ENCODE measurements around the gene EPS8L1.

Gene EPS8L1

GRCh38 chr19:55085923-55086715 lies 10.4 kb downstream of the EPS8L1 start:
- H3K4me3 ChIP-seq (ENCODE audit: low read depth, low read length, poor library complexity, severe bottlenecking): no peak overlapping the region
- H3K9me3 ChIP-seq (ENCODE audit: low read length): peaks cover 4% of the 10 kb centered on the region; the same call in 1 of the 2 replicates
- H2AFZ ChIP-seq (ENCODE audit: low read length): no peak overlapping the region
- no peaks in the 10 kb centered on the region for H3F3A ChIP-seq (ENCODE audit: insufficient read depth, low read length)
- no peaks in the 10 kb centered on the region for H3K4me1 ChIP-seq (ENCODE audit: insufficient read depth, low read length, severe bottlenecking)
- H3K4me2 ChIP-seq (ENCODE audit: low read length): no peak overlapping the region
- no peaks in the 10 kb centered on the region for H3K79me2 ChIP-seq (ENCODE audit: insufficient read depth, low read length)
- no peaks in the 10 kb centered on the region for H3K9me2 ChIP-seq (ENCODE audit: low read depth, low read length)
- no peaks in the 10 kb centered on the region for H3K27me3 ChIP-seq (ENCODE audit: insufficient read depth, low read length)
- TF ChIP-seq EZH2 (IDR thresholded peaks at IDR 0.05; ENCODE audit: borderline replicate concordance, low read length) (no peak), CTCF (IDR thresholded peaks at IDR 0.05; ENCODE audit: low read length) (no peak)
- peaks cover 6% of the 10 kb centered on the region; the same call in 1 of the 2 replicates for H3K36me3 ChIP-seq (ENCODE audit: insufficient read depth, low read length)
- no peak overlapping the region for H3K27ac ChIP-seq (ENCODE audit: low read depth, low read length, poor library complexity, severe bottlenecking)
- H3K9ac ChIP-seq (ENCODE audit: low read length): no peak overlapping the region
- no peaks in the 10 kb centered on the region for H4K20me1 ChIP-seq (ENCODE audit: insufficient read depth, low read length)

GRCh38 chr19:55086730-55087541 lies 11.3 kb downstream of the EPS8L1 start:
- no peaks in the 10 kb centered on the region for H3K79me2 ChIP-seq (ENCODE audit: insufficient read depth, low read length)
- no peaks in the 10 kb centered on the region for H3K9me2 ChIP-seq (ENCODE audit: low read depth, low read length)
- peaks cover 11% of the 10 kb centered on the region; the same call in 1 of the 2 replicates for H3K36me3 ChIP-seq (ENCODE audit: insufficient read depth, low read length)
- no peak overlapping the region for H3K9ac ChIP-seq (ENCODE audit: low read length)
- H3K4me2 ChIP-seq (ENCODE audit: low read length): no peak overlapping the region
- H4K20me1 ChIP-seq (ENCODE audit: insufficient read depth, low read length): no peaks in the 10 kb centered on the region
- H3K9me3 ChIP-seq (ENCODE audit: low read length): peaks cover 4% of the 10 kb centered on the region; the same call in 1 of the 2 replicates
- no peak overlapping the region for H3K4me3 ChIP-seq (ENCODE audit: low read depth, low read length, poor library complexity, severe bottlenecking)
- TF ChIP-seq CTCF (IDR thresholded peaks at IDR 0.05; ENCODE audit: low read length) (no peak), EZH2 (IDR thresholded peaks at IDR 0.05; ENCODE audit: borderline replicate concordance, low read length) (no peak)
- no peaks in the 10 kb centered on the region for H3F3A ChIP-seq (ENCODE audit: insufficient read depth, low read length)
- no peaks in the 10 kb centered on the region for H3K27me3 ChIP-seq (ENCODE audit: insufficient read depth, low read length)
- H3K27ac ChIP-seq (ENCODE audit: low read depth, low read length, poor library complexity, severe bottlenecking): no peak overlapping the region
- no peaks in the 10 kb centered on the region for H3K4me1 ChIP-seq (ENCODE audit: insufficient read depth, low read length, severe bottlenecking)
- H2AFZ ChIP-seq (ENCODE audit: low read length): no peak overlapping the region

- TF ChIP-seq EZH2 (IDR thresholded peaks at IDR 0.05; ENCODE audit: borderline replicate concordance, low read length) (no peak), CTCF (IDR thresholded peaks at IDR 0.05; ENCODE audit: low read length) (no peak)
- Histone ChIP-seq H3K9me3 (ENCODE audit: low read length) (no peaks in the 10 kb centered on the region), H3K79me2 (ENCODE audit: insufficient read depth, low read length) (no peaks in the 10 kb centered on the region), H3K9ac (ENCODE audit: low read length) (no peak overlapping the region), H3K9me2 (ENCODE audit: low read depth, low read length) (no peaks in the 10 kb centered on the region), H3K4me1 (ENCODE audit: insufficient read depth, low read length, severe bottlenecking) (no peaks in the 10 kb centered on the region), H2AFZ (ENCODE audit: low read length) (no peak overlapping the region), H3K36me3 (ENCODE audit: insufficient read depth, low read length) (peaks cover 11% of the 10 kb centered on the region; the same call in 1 of the 2 replicates), H3K4me3 (ENCODE audit: low read depth, low read length, poor library complexity, severe bottlenecking) (no peak overlapping the region), H3F3A (ENCODE audit: insufficient read depth, low read length) (no peaks in the 10 kb centered on the region), H3K27ac (ENCODE audit: low read depth, low read length, poor library complexity, severe bottlenecking) (no peak overlapping the region), H3K4me2 (ENCODE audit: low read length) (no peak overlapping the region), H4K20me1 (ENCODE audit: insufficient read depth, low read length) (no peaks in the 10 kb centered on the region), H3K27me3 (ENCODE audit: insufficient read depth, low read length) (no peaks in the 10 kb centered on the region)
Observed at GRCh38 chr19:55087542-55087901, 11.9 kb downstream of the EPS8L1 start.
